ENCODE data around the gene SLC44A3.

Gene SLC44A3

GRCh38 chr1:94832931-94833585 lies 12.9 kb downstream of the SLC44A3 start:
- TF ChIP-seq GATA3 (IDR thresholded peaks at IDR 0.05; ENCODE audit: low read depth, low read length) = no peak
- no peak for TF ChIP-seq GATA2 (IDR thresholded peaks at IDR 0.05; ENCODE audit: low read depth, low read length)

- no peak for TF ChIP-seq GATA2 (IDR thresholded peaks at IDR 0.05; ENCODE audit: low read depth, low read length)
- no peak for TF ChIP-seq GATA3 (IDR thresholded peaks at IDR 0.05; ENCODE audit: low read depth, low read length)
Observed at GRCh38 chr1:94836891-94837290, 16.7 kb downstream of the SLC44A3 start.

GRCh38 chr1:94840808-94841207 lies 20.7 kb downstream of the SLC44A3 start:
- TF ChIP-seq GATA3 (IDR thresholded peaks at IDR 0.05; ENCODE audit: low read depth, low read length) = no peak
- no peak for TF ChIP-seq GATA2 (IDR thresholded peaks at IDR 0.05; ENCODE audit: low read depth, low read length)

- TF ChIP-seq GATA3 (IDR thresholded peaks at IDR 0.05; ENCODE audit: low read depth, low read length) = no peak
- no peak for TF ChIP-seq GATA2 (IDR thresholded peaks at IDR 0.05; ENCODE audit: low read depth, low read length)
Observed at GRCh38 chr1:94843430-94843829, 23.3 kb downstream of the SLC44A3 start.

- TF ChIP-seq GATA3 (IDR thresholded peaks at IDR 0.05; ENCODE audit: low read depth, low read length) = no peak
- no peak for TF ChIP-seq GATA2 (IDR thresholded peaks at IDR 0.05; ENCODE audit: low read depth, low read length)
Observed at GRCh38 chr1:94843846-94844245, 23.7 kb downstream of the SLC44A3 start.

- TF ChIP-seq GATA2 (IDR thresholded peaks at IDR 0.05; ENCODE audit: low read depth, low read length) (no peak), GATA3 (IDR thresholded peaks at IDR 0.05; ENCODE audit: low read depth, low read length) (no peak)
Observed at GRCh38 chr1:94846308-94846707, 26.2 kb downstream of the SLC44A3 start.

- TF ChIP-seq GATA3 (IDR thresholded peaks at IDR 0.05; ENCODE audit: low read depth, low read length) = no peak
- no peak for TF ChIP-seq GATA2 (IDR thresholded peaks at IDR 0.05; ENCODE audit: low read depth, low read length)
Observed at GRCh38 chr1:94851571-94851970, 31.4 kb downstream of the SLC44A3 start.

GRCh38 chr1:94852788-94853187 lies 32.6 kb downstream of the SLC44A3 start:
- TF ChIP-seq GATA3 (IDR thresholded peaks at IDR 0.05; ENCODE audit: low read depth, low read length) (no peak), GATA2 (IDR thresholded peaks at IDR 0.05; ENCODE audit: low read depth, low read length) (no peak)

- TF ChIP-seq GATA3 (IDR thresholded peaks at IDR 0.05; ENCODE audit: low read depth, low read length) = no peak
- TF ChIP-seq GATA2 (IDR thresholded peaks at IDR 0.05; ENCODE audit: low read depth, low read length) = no peak
Observed at GRCh38 chr1:94854458-94855306, 34.5 kb downstream of the SLC44A3 start.

- TF ChIP-seq GATA3 (IDR thresholded peaks at IDR 0.05; ENCODE audit: low read depth, low read length) (no peak), GATA2 (IDR thresholded peaks at IDR 0.05; ENCODE audit: low read depth, low read length) (no peak)
Observed at GRCh38 chr1:94855307-94855700, 35.1 kb downstream of the SLC44A3 start.

GRCh38 chr1:94856004-94856403 lies 35.8 kb downstream of the SLC44A3 start:
- TF ChIP-seq GATA3 (IDR thresholded peaks at IDR 0.05; ENCODE audit: low read depth, low read length) (no peak), GATA2 (IDR thresholded peaks at IDR 0.05; ENCODE audit: low read depth, low read length) (no peak)

GRCh38 chr1:94856868-94857267 lies 36.7 kb downstream of the SLC44A3 start:
- TF ChIP-seq GATA3 (IDR thresholded peaks at IDR 0.05; ENCODE audit: low read depth, low read length) = no peak
- TF ChIP-seq GATA2 (IDR thresholded peaks at IDR 0.05; ENCODE audit: low read depth, low read length) = no peak

- TF ChIP-seq GATA2 (IDR thresholded peaks at IDR 0.05; ENCODE audit: low read depth, low read length) (no peak), GATA3 (IDR thresholded peaks at IDR 0.05; ENCODE audit: low read depth, low read length) (no peak)
Observed at GRCh38 chr1:94858276-94858675, 38.1 kb downstream of the SLC44A3 start.

- TF ChIP-seq GATA2 (IDR thresholded peaks at IDR 0.05; ENCODE audit: low read depth, low read length) (peak; percentile 77), GATA3 (IDR thresholded peaks at IDR 0.05; ENCODE audit: low read depth, low read length) (peak; percentile 70)
Observed at GRCh38 chr1:94859174-94859573, 39.0 kb downstream of the SLC44A3 start.

- TF ChIP-seq GATA3 (IDR thresholded peaks at IDR 0.05; ENCODE audit: low read depth, low read length) (no peak), GATA2 (IDR thresholded peaks at IDR 0.05; ENCODE audit: low read depth, low read length) (no peak)
Observed at GRCh38 chr1:94862718-94863117, 42.6 kb downstream of the SLC44A3 start.
